IMR-90 (cell line): ENCODE measurements around the gene C3orf33.

Experiments used
- ELK1 ChIP-seq: fragments of 150-350 bp; IDR thresholded peaks from 2 replicates; pipeline ENCODE4 v1.6.1; 2016; ENCODE audit warnings: low read depth, mild to moderate bottlenecking, low read length, moderate library complexity, borderline replicate concordance
- MAFK ChIP-seq: IDR thresholded peaks from 2 replicates; pipeline ENCODE4 v1.6.1; 2012; ENCODE audit warnings: low read depth, low read length, improper control_type of control experiment
- MAZ ChIP-seq: IDR thresholded peaks from 2 replicates; pipeline ENCODE4 v1.6.1; 2012; ENCODE audit warnings: low read depth, mild to moderate bottlenecking, low read length, improper control_type of control experiment, moderate library complexity, borderline replicate concordance
- MXI1 ChIP-seq: IDR thresholded peaks from 2 replicates; pipeline ENCODE4 v1.6.1; 2012; ENCODE audit warnings: low read depth, mild to moderate bottlenecking, low read length, moderate library complexity, borderline replicate concordance
- POLR2A ChIP-seq: IDR thresholded peaks from 2 replicates; pipeline ENCODE4 v1.6.1; 2012; ENCODE audit warnings: mild to moderate bottlenecking, low read depth, low read length
- RAD21 ChIP-seq: IDR thresholded peaks from 2 replicates; pipeline ENCODE4 v1.6.1; 2012; ENCODE audit warnings: low read length, improper control_type of control experiment
- TF ChIP-seq, protein P1 (sequence below): conservative IDR thresholded peaks from 2 replicates; pipeline ENCODE4 v1.5.1; 2012; ENCODE audit warnings: mild to moderate bottlenecking, low read depth, low read length, improper control_type of control experiment

- TF ChIP-seq POLR2A (peak; percentile 33; the same call in 1 of the 2 replicates), RAD21 (peak; percentile 65), MAFK (no peak), MAZ (peak; percentile 37; the same call in 1 of the 2 replicates), ELK1 (no peak), MXI1 (no peak)
- TF ChIP-seq, protein P1, sequence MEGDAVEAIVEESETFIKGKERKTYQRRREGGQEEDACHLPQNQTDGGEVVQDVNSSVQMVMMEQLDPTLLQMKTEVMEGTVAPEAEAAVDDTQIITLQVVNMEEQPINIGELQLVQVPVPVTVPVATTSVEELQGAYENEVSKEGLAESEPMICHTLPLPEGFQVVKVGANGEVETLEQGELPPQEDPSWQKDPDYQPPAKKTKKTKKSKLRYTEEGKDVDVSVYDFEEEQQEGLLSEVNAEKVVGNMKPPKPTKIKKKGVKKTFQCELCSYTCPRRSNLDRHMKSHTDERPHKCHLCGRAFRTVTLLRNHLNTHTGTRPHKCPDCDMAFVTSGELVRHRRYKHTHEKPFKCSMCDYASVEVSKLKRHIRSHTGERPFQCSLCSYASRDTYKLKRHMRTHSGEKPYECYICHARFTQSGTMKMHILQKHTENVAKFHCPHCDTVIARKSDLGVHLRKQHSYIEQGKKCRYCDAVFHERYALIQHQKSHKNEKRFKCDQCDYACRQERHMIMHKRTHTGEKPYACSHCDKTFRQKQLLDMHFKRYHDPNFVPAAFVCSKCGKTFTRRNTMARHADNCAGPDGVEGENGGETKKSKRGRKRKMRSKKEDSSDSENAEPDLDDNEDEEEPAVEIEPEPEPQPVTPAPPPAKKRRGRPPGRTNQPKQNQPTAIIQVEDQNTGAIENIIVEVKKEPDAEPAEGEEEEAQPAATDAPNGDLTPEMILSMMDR = peak; percentile 77
Observed at GRCh38 chr3:155805802-155806618, at the start of gene C3orf33.
